GM12864 (cell line): Measurements from ENCODE around the gene SBK3.

Experiments
- DNase-seq: peaks from one replicate; pipeline ENCODE4 v3.0.0-alpha.2; 2011; ENCODE audit warnings: low read depth
- H3K4me3 ChIP-seq: 2 replicates; pipeline ENCODE4 v1.5.1; 2011; ENCODE audit warnings: mild to moderate bottlenecking, low read depth, low read length, control low read depth
- TF ChIP-seq, protein P1 (sequence below): IDR thresholded peaks from 2 replicates; pipeline ENCODE4 v1.5.1; 2011; ENCODE audit warnings: low read depth, mild to moderate bottlenecking, moderate library complexity, low read length, control low read depth, inconsistent platforms; ENCODE audit errors: missing control alignments

Gene SBK3

GRCh38 chr19:55546011-55546410, 668 bp upstream of the SBK3 start:
- TF ChIP-seq, protein P1, sequence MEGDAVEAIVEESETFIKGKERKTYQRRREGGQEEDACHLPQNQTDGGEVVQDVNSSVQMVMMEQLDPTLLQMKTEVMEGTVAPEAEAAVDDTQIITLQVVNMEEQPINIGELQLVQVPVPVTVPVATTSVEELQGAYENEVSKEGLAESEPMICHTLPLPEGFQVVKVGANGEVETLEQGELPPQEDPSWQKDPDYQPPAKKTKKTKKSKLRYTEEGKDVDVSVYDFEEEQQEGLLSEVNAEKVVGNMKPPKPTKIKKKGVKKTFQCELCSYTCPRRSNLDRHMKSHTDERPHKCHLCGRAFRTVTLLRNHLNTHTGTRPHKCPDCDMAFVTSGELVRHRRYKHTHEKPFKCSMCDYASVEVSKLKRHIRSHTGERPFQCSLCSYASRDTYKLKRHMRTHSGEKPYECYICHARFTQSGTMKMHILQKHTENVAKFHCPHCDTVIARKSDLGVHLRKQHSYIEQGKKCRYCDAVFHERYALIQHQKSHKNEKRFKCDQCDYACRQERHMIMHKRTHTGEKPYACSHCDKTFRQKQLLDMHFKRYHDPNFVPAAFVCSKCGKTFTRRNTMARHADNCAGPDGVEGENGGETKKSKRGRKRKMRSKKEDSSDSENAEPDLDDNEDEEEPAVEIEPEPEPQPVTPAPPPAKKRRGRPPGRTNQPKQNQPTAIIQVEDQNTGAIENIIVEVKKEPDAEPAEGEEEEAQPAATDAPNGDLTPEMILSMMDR, result no peak
- DNase-seq, result no peak
- no peak overlapping the region for H3K4me3 ChIP-seq

- TF ChIP-seq, protein P1, result no peak
- no peak overlapping the region for H3K4me3 ChIP-seq
- DNase-seq, result no peak
Measured at GRCh38 chr19:55544776-55545439, 435 bp downstream of the SBK3 start.

DNA sequence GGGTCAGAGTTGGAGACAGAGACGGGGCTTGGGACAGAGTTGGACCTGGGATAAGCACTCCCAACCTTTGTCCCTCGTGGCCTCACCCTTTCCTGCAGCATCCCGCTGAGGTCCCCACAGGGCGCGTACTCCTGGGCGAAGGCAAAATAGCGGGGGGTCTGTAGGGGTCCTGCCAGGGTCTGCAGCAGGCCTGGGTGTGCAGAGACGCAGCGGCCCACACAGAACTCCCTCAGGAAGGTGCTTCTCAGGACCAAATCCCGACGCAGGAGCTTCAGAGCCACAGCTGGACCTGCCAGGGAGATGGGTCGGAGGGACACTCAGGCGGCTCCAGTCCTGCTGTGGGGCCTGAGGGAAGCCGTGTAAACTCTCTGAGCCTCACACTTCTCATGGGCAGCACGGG, 1.3 kb downstream of the SBK3 start:
- DNase-seq, result no peak
- TF ChIP-seq, protein P1, result no peak
- H3K4me3 ChIP-seq, result no peak overlapping the region

- H3K4me3 ChIP-seq, result no peak overlapping the region
Measured at GRCh38 chr19:55543567-55543966, 1.8 kb downstream of the SBK3 start.

GRCh38 chr19:55542292-55542855, 3.0 kb downstream of the SBK3 start:
- DNase-seq, result no peak
- no peak overlapping the region for H3K4me3 ChIP-seq
- TF ChIP-seq, protein P1, result no peak

More at GRCh38 chr19:55543567-55543966, 1.8 kb downstream of the SBK3 start:
- TF ChIP-seq, protein P1, result no peak
- DNase-seq, result no peak

DNA sequence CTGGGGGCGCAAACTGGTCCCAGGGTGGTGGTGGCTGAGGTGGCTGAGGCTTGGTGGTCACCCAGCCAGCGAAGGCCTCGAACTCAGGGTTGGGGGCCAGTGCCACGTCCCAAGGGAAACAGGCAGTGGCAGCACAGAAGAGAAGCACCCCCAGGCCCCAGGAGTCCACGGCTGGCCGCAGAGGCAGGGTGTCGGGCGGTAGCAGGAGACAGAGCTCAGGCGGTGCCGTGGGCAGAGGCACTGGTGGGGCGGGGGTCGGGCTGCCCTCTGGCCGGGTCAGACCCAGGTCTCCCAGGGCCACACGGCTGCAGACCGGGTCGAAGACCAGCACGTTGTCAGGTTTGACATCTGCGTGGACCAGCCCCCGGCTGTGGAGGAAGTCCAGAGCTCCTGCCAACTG, 4.3 kb downstream of the SBK3 start:
- TF ChIP-seq, protein P1, result no peak
- H3K4me3 ChIP-seq, result no peak overlapping the region
- no peak for DNase-seq

DNA sequence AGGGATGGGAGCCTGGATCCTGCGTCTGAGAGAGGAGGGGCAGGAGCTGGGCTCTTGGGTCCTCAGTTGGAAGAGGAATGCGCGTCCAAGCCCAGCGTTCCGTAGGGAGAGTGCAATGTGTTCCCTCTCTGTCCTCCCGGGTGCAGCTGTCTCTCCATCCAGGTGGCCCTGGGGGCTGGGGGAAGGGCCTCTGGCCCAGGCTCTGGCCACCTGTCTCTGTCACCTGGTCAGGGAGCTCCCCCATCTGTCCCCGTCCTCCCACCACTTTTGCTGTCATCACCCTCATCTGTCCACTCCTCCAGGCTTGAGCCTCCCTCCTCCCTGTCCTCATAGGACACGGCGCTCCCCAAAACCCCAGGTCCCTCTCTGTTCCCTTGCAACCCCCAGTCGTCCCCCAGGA, 4.7 kb downstream of the SBK3 start:
- TF ChIP-seq, protein P1, result no peak
- DNase-seq, result no peak
- no peak overlapping the region for H3K4me3 ChIP-seq
